ENCODE measurements around the gene EGR4.

The EGR4 gene

DNA sequence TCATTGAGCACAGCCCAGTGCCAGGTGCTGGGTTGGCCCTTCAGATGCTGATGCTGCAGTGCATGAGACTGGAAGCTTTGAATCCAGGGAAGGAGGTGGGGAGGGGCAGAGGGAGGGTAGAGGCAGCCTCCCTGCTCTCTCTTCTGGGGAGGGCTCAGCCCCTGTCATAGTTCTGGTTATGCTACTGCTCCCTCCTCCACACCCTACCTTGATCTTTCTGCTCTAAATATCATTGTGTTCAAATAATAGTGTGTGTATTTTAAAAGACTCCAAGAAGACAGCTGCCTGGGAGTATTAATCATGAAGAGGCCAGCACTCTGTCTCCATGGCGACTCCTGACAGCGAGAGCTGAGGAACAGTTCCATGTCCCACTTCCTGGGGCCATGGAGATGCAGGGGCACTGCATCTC is 3.8 kb upstream of the EGR4 start:
- TF ChIP-seq, protein P1, sequence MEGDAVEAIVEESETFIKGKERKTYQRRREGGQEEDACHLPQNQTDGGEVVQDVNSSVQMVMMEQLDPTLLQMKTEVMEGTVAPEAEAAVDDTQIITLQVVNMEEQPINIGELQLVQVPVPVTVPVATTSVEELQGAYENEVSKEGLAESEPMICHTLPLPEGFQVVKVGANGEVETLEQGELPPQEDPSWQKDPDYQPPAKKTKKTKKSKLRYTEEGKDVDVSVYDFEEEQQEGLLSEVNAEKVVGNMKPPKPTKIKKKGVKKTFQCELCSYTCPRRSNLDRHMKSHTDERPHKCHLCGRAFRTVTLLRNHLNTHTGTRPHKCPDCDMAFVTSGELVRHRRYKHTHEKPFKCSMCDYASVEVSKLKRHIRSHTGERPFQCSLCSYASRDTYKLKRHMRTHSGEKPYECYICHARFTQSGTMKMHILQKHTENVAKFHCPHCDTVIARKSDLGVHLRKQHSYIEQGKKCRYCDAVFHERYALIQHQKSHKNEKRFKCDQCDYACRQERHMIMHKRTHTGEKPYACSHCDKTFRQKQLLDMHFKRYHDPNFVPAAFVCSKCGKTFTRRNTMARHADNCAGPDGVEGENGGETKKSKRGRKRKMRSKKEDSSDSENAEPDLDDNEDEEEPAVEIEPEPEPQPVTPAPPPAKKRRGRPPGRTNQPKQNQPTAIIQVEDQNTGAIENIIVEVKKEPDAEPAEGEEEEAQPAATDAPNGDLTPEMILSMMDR (IDR thresholded peaks at IDR 0.05; ENCODE audit: low read depth, low read length, missing control alignments): no peak
- DNase-seq (ENCODE audit: low read depth): no peak
- no peak overlapping the region for H3K4me3 ChIP-seq (ENCODE audit: low read depth, low read length)

DNA sequence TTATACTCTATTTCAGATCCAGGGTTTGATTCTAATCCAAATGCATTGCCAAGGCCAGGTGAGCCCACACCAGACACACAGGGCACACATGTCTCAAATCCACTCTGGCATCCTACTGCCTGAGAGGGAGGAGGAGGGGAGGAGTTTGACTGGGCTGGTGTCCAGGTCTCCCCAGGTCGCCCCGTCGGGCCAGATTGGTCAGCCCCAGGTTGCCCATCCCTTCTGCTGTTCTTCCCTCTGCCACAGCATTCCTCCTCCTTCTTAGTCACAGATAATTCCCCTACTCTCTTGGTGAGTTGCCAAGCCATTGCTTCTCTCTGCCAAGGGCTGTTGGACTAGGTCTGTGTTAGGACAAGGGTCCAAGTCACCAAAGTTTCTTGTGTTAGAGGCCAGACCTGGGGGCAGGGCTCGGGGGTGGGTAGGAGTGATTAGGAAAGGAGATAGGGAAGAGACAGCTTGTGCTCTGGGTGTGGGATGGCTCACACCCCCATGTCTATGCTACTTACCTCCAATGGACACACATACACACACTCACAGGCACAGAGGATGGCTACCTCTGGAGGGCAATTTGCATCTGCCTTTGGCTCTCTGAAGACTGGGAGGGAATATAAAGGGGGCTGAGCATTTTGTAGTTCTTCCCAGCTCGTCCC is 2.5 kb upstream of the EGR4 start:
- TF ChIP-seq, protein P1 (IDR thresholded peaks at IDR 0.05; ENCODE audit: low read depth, low read length, missing control alignments): no peak
- DNase-seq (ENCODE audit: low read depth): no peak
- no peak overlapping the region for H3K4me3 ChIP-seq (ENCODE audit: low read depth, low read length)

- TF ChIP-seq, protein P1 (IDR thresholded peaks at IDR 0.05; ENCODE audit: low read depth, low read length, missing control alignments): no peak
- H3K4me3 ChIP-seq (ENCODE audit: low read depth, low read length): no peak overlapping the region
- DNase-seq (ENCODE audit: low read depth): no peak
These were observed 891 bp upstream of the EGR4 start for GRCh38 chr2:73294239-73294638.

DNA sequence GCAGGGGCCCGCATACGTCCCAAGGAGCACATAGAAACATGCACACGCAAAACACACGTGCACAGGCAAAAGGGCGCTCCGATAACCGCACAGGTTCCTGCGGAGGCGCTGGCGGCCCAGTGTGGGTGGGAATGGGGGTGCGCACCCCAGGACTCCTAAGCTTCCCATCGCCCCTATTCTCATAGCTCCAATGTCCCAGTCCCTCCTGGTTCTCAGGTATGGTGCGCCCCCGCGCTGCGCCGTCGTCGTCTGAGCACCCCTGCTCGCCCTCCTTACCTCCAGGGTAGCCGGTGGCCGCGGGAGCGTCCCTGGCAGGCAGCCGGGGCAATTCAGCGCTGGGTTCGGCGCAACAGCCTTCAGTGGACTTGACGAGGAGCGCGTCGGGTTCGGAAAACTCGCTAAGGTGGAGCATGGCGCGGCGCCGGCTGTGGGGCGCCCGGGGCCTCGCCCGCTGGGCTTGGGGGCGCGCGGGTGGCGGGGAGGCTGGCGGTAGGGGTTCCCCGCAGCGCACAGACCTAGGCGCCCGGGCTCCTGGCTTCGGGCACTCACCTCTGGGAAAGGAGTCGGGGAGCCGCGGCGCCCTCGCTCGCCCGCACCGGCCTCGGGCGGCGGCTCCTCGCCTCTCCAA is 328 bp downstream of the EGR4 start:
- TF ChIP-seq, protein P1 (IDR thresholded peaks at IDR 0.05; ENCODE audit: low read depth, low read length, missing control alignments): no peak
- no peak for DNase-seq (ENCODE audit: low read depth)
- H3K4me3 ChIP-seq (ENCODE audit: low read depth, low read length): peak overlapping the region; percentile 65

DNA sequence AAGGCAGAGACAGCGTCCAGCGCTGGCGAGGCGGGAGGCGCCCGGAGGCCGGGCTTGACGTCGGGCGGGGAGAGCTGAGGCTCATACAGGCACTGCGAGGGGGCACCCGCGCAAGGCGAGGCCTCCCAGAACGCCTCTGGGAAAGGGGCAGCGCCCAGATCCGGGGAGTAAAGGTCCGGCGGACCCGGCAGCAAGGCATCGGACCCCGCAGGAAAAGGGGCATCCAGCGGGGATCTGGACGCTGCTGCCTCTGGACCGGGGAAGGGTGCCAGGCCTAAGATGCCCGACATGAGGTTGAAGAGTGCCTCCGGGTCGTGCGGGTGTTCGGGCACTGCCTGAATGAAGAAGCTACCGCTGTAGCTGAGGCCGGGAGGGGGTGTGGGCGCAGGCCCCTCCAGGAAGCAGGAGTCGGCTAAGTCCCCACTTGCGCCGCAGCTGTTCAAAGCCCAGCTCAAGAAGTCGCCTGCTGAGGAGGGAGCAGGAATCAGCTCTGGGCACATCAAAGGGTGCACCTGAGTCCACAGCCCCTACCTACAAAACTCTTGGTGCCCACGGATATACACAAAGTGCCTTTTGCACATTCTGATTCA is 937 bp downstream of the EGR4 start:
- TF ChIP-seq, protein P1 (IDR thresholded peaks at IDR 0.05; ENCODE audit: low read depth, low read length, missing control alignments): no peak
- no peak overlapping the region for H3K4me3 ChIP-seq (ENCODE audit: low read depth, low read length)
- no peak for DNase-seq (ENCODE audit: low read depth)

DNA sequence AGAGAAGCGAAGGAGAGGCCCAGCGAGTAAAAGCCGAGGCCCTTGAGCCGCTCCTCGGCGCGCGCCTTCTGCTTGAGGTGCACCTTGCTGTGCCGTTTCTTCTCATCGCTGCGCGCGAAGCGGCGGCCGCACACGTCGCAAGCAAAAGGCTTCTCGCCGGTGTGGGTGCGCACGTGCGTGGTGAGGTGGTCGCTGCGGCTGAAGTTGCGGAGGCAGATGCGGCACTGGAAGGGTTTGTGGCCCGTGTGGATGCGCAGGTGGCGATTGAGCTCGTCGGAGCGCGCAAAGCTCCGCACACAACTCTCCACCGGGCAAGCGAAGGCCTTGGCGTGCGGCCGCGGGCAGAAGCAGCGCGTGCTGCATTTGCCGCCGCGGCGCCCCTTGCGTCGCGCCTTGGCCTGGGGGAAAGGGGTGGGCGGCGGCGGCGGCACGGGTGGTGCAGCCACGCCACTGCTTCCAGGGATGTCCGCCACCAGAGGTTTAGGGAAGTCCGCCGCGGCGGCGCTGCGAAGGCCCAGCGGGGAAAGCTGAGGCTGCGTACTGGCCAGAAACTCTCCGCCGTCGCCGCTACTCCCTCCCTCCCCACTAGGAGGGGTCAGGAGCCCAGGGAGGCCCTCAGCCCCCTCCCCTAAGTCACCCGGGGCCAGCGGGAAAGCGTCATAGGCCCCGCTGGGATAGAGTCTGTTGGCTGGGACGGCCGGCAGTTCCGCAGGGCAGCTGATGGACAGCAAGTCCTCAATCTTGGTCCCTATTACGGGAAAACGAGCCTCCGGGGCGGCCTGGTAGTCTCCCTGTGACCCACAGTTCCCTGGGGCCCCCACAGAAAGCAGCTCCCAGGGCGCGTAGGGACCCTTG is 1.7 kb downstream of the EGR4 start:
- TF ChIP-seq, protein P1 (IDR thresholded peaks at IDR 0.05; ENCODE audit: low read depth, low read length, missing control alignments): no peak
- no peak for DNase-seq (ENCODE audit: low read depth)

More for the DNA sequence above, 1.7 kb downstream of the EGR4 start:
- peak overlapping the region; percentile 28; the same call in 1 of the 2 replicates for H3K4me3 ChIP-seq (ENCODE audit: low read depth, low read length)
